GM18505 (cell line): ENCODE measurements around the gene SEMA4B.
A peak's percentile ranks its signal among the peaks of the same experiment; 100 is the strongest.
"Not testable (repeated sequence)": the region's sequence is repeated elsewhere in the genome, so short reads cannot be mapped to it uniquely, and the experiment has no call there.

ENCODE experiments used
- ATAC-seq: cut with Tn5 transposase; IDR thresholded peaks from one replicate; pipeline ENCODE4 v1.9.1; 2021; ENCODE audit not compliant: unreplicated experiment
- POLR2A ChIP-seq: IDR thresholded peaks from 4 replicates; pipeline ENCODE4 v1.6.1; 2011; ENCODE audit warnings: borderline replicate concordance; ENCODE audit not compliant: insufficient read depth, insufficient read length; ENCODE audit errors: extremely low read depth

Gene SEMA4B, protein sequence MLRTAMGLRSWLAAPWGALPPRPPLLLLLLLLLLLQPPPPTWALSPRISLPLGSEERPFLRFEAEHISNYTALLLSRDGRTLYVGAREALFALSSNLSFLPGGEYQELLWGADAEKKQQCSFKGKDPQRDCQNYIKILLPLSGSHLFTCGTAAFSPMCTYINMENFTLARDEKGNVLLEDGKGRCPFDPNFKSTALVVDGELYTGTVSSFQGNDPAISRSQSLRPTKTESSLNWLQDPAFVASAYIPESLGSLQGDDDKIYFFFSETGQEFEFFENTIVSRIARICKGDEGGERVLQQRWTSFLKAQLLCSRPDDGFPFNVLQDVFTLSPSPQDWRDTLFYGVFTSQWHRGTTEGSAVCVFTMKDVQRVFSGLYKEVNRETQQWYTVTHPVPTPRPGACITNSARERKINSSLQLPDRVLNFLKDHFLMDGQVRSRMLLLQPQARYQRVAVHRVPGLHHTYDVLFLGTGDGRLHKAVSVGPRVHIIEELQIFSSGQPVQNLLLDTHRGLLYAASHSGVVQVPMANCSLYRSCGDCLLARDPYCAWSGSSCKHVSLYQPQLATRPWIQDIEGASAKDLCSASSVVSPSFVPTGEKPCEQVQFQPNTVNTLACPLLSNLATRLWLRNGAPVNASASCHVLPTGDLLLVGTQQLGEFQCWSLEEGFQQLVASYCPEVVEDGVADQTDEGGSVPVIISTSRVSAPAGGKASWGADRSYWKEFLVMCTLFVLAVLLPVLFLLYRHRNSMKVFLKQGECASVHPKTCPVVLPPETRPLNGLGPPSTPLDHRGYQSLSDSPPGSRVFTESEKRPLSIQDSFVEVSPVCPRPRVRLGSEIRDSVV

DNA sequence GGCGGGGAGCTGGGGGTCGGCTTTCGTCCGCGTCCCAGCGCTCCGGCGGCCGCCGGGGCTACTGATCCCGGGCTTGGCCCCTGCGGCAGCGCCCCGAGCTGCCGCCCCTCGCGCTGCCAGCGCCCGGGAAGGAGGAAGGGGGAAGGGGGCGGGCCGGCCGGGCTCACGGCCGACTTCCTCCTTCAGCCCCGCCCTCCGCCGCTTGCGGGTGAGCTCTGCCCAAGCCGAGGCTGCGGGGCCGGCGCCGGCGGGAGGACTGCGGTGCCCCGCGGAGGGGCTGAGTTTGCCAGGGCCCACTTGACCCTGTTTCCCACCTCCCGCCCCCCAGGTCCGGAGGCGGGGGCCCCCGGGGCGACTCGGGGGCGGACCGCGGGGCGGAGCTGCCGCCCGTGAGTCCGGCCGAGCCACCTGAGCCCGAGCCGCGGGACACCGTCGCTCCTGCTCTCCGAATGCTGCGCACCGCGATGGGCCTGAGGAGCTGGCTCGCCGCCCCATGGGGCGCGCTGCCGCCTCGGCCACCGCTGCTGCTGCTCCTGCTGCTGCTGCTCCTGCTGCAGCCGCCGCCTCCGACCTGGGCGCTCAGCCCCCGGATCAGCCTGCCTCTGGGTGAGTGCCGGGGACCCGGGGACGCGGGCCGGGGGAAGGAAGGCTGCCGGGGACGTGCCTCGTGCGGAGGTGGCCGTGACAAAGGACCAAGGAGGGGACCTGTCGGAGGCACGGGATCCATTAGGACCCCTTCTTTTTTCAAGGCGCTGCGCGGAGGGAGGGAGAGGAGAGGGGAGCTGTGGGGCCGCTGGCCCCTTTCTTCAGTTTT, at the start of gene SEMA4B:
Gene SEMA4B (plus strand): TSS at position 201 of the 814 bp plus-strand sequence. CDS start 249 bp downstream, at position 450.
- peak; percentile 79 for TF ChIP-seq POLR2A

DNA sequence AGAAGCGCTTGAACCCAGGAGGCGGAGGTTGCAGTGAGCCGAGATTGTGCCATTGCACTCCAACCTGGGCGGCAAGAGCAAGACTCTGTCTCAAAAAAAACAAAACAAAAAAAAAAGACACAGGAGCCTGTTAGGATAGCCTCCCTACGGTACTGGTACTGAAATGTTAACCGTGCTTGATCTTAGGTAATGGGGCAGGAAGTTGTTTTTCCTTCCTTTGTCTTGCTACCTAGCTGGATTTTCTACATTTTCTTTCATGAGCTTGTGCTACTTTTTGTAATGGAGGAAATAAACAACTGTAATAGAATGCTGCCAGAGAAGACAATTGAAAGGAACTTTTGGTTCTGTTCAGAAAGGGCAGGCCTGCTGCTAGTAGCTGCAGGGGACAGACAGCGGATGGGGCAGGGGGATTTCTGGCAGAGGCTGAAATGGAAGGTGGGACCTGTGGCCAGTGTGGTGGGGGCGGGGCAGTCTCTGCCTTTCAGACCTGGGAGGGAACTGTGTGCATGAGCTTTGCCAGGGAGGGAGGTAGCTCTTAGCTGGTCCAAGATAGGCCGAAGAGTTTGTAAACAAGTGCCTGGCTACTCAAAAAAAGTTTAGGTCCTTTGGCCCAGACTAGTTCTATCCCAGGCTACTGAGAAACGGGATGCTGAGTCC, 49.0 kb upstream of the SEMA4B start:
- ATAC-seq, result no peak

More for the DNA sequence above, at the start of gene SEMA4B:
- peak; percentile 85 for ATAC-seq

DNA sequence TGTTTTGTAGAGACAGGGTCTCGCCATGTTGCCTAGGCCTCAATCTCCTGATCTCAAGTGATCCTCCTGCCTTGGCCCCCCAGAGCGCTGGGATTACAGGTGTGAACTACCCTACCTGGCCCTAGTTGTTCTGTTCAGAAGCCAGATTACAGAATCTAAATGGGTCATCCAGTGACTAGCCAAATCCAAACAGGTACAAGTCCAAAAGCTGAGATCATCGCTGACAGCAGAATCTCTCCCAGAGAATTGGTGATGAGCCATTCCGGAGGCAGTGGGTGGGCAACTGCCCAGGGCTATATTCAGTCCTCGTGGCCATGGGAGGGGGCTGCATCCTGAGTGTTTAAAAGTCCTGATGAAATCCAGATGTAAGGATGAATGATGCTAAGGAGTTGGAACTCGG, 47.5 kb upstream of the SEMA4B start:
- no peak for TF ChIP-seq POLR2A
- no peak for ATAC-seq

More for the DNA sequence above, 49.0 kb upstream of the SEMA4B start:
- no peak for TF ChIP-seq POLR2A

DNA sequence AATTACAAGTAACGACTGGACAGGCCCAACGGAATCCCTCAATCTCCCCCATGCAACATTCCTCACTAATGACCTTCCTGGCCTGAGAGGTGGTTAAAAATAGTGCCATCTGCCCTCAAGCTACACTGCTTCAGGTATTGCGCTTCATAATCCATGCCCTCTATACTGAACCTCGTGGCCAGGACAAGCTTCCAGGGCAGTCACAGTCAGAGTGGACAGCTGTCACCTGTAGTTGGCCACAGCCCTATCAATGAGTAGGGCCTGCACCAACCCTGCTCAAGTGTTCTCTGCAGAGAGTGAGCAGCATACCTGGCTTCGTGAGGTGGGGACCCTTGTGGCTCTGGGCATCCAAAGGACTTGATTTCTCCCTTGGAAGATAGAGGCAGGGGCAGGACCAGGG, 46.9 kb upstream of the SEMA4B start:
- ATAC-seq, result no peak
- TF ChIP-seq POLR2A, result no peak

DNA sequence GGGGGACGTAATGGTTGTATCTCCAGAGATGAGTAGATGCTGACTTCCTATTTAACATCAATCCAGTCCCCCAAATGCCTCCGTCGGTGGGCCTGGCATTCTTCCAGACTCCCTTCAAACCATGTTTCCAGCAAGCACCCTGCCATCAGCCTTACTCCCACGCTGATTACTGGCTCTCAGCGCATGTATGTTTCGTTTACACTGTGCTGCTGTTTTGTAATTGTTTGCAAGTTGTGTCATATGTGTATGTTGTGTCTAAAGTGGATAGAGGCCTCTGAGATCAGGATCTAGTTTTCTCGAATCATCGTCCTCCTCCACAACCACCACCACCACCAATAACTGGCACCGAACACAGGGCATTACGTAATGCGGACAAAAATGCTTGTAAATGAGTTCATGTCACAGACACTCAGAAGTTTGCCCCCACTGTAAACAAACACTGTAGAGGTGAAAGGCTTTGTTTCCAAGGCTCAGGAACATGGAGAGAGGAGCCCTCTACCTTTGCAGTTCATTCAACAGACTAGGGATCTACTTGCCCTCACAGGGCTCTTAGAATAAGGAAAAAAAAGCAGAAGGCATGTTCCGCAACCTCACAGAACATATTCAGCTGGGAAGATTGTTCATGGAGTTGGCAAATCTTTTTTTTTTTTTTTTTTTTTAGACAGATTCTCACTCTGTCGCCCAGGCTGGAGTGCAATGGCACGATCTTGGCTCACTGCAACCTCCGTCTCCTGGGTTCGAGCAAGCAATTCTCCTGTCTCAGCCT, 46.1 kb upstream of the SEMA4B start:
- no peak for ATAC-seq
- no peak for TF ChIP-seq POLR2A

DNA sequence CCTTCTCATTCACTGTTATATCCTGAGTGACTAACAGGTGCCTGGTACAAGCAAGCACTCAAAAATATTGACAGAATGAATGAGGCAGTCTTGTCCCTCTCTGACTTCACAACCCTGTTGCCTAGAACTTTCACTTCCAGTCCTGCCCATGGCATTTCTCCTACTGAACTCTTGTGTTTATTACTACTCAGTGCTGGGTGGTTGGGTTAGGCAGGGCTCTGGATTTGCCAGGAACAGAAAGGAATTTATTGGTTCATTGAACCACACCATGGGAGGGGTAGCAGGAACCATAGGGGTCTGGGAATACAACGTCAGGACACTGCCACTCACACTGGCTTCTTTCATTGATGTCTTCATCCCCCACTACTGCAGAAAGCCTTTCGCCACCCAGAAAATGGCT, 41.9 kb upstream of the SEMA4B start:
- TF ChIP-seq POLR2A, result no peak
- ATAC-seq, result no peak

DNA sequence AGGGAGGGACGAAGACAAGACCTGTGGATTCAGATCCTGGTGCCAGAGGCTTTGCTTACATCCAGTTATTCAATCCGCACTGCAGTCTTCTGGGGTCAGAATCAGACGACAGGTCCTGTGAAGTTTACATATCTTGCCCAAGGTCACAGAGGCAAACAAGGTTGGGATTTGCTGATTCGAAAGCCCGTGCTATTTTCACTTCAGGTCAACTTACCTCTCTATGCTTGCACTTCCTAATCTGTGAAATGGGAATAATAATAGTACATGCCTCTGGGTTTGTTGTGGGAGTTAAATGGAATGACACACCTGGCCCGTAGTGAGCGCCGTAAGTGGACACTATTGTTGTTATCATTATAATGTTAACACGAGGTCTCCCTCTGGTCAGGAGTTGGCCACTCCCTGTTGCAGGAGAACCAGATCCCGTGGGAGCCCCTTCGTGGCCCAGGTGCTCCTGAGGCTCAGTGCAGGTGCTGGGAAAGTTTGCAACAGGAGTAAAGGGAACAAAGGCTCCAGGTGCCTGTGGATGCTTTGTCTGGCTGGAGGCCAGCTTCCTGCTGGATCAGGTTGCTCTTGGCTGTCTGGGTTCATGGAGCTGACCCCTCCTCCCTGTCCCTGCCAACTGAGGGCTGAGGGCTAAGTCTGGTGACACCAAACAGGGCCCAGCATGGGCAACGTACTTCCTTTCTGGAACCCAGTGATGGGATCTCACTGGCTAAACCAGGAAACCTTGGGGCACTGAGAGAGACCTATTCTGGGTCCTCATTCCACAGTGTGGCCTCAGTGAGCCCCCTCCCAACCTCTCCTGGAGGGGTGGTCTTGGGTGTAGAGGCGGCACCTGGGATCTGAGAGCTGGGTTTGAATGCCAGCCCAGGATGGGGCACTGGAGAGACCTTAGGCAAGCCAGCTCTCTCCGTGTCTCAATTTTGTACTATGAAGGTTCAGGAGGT, 40.1 kb upstream of the SEMA4B start:
- TF ChIP-seq POLR2A, result no peak
- no peak for ATAC-seq

DNA sequence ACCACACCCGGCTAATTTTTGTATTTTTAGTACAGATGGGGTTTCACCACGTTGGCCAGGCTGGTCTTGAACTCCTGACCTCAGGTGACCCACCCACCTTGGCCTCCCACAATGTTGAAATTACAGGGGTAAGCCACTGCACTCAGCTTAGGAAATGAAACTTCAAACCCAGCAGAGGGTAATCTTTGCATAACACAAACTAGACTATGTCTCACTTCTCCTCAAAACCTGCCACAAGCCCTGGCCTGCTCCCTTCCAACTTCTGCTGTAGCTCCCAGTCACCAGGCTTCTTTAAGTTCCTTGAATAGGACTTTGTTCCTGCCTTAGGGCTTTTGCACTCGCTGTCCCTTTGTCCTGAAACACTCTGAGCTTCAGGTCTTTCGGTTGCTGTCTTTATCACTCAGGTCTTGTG, 39.2 kb upstream of the SEMA4B start:
- peak; percentile 59 for ATAC-seq
- TF ChIP-seq POLR2A, result no peak

DNA sequence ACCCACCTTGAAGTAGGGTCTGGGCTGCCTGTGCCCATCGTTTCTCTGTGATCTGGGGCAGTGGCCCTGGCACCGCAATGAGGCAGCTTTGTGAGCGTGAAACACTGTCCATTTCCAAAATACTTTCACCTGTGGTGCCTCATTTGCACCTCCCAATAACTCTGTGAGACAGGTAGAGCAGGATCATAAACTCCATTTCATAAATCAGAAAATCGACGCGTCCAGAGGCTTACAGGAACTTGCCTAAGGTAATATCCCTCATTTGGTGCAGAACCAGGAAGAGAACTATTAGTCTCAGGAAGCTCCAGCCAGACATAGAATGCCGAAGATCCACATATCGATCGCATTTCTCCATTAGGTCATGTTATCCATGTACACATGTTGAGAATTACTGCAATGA, 38.2 kb upstream of the SEMA4B start:
- no peak for TF ChIP-seq POLR2A
- ATAC-seq, result no peak

DNA sequence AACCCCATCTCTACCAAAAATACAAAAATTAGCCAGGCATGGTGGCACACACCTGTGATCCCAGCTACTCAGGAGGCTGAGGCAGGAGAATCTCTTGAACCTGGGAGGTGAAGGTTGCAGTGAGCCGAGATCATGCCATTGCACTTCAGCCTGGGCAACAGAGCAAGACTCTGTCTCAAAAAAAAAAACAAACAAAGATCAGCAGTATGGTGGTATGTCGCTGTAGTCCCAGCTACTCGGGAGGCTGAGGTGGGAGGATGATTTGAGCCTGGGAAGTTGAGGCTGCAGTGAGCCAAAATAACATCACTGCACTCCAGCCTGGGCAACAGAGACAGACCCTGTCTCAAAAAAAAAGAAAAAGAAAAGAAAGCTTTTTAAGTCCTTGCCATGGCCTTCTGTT, 36.9 kb upstream of the SEMA4B start:
- not testable (repeated sequence) for ATAC-seq

DNA sequence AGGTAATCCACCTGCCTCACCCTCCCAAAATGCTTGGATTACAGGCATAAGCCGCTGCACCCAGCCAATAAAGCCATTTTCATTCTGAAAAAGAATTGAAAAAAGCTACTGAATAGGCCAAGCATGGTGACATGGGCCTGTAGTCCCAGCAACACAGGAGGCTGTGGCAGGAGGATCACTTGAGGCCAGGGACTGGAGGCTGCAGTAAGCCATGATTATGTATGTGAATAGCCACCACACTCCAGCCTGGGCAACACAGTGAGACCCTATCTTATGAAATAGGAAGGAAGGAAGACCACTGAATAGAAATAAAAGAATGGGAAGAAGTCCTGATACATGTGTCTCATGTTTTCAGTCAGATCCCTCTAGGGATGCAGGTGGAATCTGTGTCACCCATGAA, 36.0 kb upstream of the SEMA4B start:
- no peak for TF ChIP-seq POLR2A
- ATAC-seq, result no peak

DNA sequence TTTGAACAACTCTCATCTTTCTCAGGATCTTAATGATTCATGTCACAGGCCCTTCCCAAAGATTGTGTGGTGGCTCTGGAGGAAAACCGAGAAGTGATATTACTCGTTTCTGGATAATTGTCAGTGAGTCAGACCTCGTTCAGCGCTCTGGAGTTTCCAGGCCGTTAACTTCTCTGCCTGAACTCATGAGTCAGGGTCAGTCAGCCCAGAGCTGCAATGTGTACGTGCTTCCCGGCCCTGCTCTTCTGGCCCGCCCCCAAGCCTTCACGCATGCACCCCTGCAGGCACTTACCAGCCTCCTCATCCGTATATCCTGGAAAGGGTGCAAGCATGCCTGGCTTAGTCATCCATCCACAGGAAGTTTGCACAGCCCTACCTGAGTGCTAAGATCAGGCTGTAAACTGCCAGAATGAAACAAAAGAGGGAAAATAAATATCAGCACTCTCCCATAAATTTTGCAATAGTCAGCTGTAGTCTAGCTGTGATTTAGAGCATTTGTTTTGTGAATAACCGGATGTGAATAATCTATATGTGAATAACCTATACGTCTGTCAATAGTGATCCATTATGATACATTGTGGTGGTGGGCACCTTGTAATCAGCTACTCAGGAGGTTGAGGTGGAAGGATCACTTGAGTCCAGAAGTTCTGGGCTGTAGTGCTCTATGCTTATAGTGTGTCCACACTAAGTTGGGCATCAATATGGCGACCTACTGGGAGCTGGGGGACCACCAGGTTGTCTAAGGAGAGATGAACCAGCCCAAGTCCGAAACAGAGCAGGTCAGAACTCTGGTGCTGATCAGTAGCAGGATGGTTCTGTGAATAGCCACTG, 35.3 kb upstream of the SEMA4B start:
- TF ChIP-seq POLR2A, result no peak
- ATAC-seq, result peak; percentile 75
